GM10248 (cell line): ENCODE results near the gene THRAP3.
A peak's percentile ranks its signal among the peaks of the same experiment; 100 is the strongest.
"Not testable (repeated sequence)": the region's sequence is repeated elsewhere in the genome, so short reads cannot be mapped to it uniquely, and the experiment has no call there.

Experiments
- CTCF ChIA-PET: fragments of 300-600 bp; sonication (Branson Sonifier 250); formaldehyde crosslinking; extraction: SDS; loops from one replicate; lab custom pipeline; 2021; ENCODE audit warnings: antibody characterized with exemption; lab: Yijun Ruan, JAX
- POLR2A ChIA-PET: fragments of 350-650 bp; sonication (Branson Sonifier 250); formaldehyde crosslinking; extraction: SDS; loops from one replicate; lab custom pipeline; 2020; ENCODE audit warnings: antibody characterized with exemption; lab: Yijun Ruan, JAX
- DNase-seq: peaks from one replicate; pipeline ENCODE4 v3.0.0; 2012; ENCODE audit errors: extremely low spot score
- CTCF ChIP-seq: IDR thresholded peaks from 2 replicates; pipeline ENCODE4 v1.5.1; 2012; ENCODE audit warnings: mild to moderate bottlenecking, low read depth; ENCODE audit errors: extremely low read depth, missing control alignments, control extremely low read depth

Gene THRAP3

DNA sequence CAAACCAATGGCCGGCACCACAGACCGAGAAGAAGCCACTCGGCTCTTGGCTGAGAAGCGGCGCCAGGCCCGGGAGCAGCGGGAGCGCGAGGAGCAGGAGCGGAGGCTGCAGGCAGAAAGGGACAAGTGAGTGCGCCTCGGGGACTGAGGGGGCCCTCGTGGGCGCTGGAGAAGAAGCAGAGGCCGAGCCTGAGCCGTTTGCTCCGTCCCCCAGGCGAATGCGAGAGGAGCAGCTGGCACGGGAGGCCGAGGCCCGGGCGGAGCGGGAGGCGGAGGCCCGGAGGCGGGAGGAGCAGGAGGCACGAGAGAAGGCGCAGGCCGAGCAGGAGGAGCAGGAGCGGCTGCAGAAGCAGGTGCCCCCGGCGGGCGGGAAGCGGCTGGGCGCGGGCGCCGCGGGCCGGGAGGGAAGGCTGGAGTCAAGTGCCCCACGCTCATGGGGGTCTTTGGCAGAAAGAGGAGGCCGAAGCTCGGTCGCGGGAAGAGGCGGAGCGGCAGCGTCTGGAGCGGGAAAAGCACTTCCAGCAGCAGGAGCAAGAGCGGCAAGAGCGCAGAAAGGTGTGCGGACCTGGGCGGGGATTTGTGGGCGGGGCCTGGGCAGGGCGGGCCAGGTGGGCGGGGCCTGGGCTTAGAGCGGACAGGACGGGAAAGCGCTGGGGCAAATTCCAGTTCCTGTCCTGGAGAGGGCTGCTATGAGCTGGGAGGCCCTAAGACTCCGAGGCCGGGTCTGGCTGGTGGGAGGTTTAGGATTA lies 45.6 kb upstream of the THRAP3 start:
- TF ChIP-seq CTCF, result no peak
- no peak for DNase-seq
- POLR2A ChIA-PET, result interaction anchor here (0.5 kb wide), 2 partner anchors 22 to 1668 kb away, joined by 3 read pairs; no protein-coding TSS in a partner anchor
- CTCF ChIA-PET, result no interaction called here

GRCh38 chr1:36179220-36179600 lies 45.0 kb upstream of the THRAP3 start:
- no peak for TF ChIP-seq CTCF
- DNase-seq, result no peak
- ChIA-PET POLR2A (interaction anchor here (0.5 kb wide), 1 partner anchor 23 kb away, joined by 3 read pairs; no protein-coding TSS in a partner anchor), CTCF (interaction anchor here (0.9 kb wide), 1 partner anchor 107 kb away, joined by 5 read pairs; no protein-coding TSS in a partner anchor)

DNA sequence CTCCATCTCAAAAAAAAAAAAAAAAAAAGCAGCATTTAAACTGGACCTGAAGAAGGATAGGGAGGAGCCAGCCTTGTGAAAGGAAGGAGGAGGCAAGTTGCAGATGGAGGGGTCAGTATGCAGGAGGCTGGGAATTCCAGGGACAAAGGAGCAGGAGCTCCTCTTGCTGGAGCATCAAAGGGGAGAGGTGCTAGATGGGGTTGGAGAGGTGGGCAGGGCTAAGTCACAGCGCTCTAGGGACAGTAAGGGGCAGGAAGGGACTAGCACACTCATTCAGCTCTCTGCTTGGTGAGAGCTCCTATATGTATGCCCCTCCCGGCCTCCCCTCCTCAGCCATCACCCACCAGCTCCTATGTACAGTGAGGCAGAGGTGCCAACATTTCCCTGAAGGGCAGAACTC lies 41.5 kb upstream of the THRAP3 start:
- no peak for DNase-seq
- CTCF ChIA-PET, result interaction anchor here (0.9 to 3.1 kb wide), 9 partner anchors 10 to 103 kb away, joined by 3 to 17 read pairs (median 4); partner anchors contain the start of gene TRAPPC3
- TF ChIP-seq CTCF, result no peak
- POLR2A ChIA-PET, result interaction anchor here (1.3 kb wide), 1 partner anchor 33 kb away, joined by 4 read pairs; the partner anchor contains the start of gene TRAPPC3

GRCh38 chr1:36183309-36183856 lies 40.9 kb upstream of the THRAP3 start:
- DNase-seq, result no peak
- ChIA-PET POLR2A (interaction anchor here (1.3 kb wide), 1 partner anchor 34 kb away, joined by 4 read pairs; the partner anchor contains the start of gene TRAPPC3), CTCF (interaction anchor here (0.9 to 3.1 kb wide), 9 partner anchors 10 to 102 kb away, joined by 3 to 17 read pairs (median 4); partner anchors contain the start of gene TRAPPC3)
- no peak for TF ChIP-seq CTCF

- ChIA-PET CTCF (interaction anchor here (0.7 to 7.2 kb wide), 41 partner anchors 8 to 305 kb away, joined by 3 to 123 read pairs (median 6); partner anchors contain the start of genes AGO1, MAP7D1, TEKT2 and THRAP3), POLR2A (interaction anchor here (0.9 to 1.5 kb wide), 2 partner anchors 27 to 38 kb away, joined by 4 to 5 read pairs; no protein-coding TSS in a partner anchor)
- peak; percentile 94 for TF ChIP-seq CTCF
- peak; percentile 84 for DNase-seq
Measured at GRCh38 chr1:36187800-36188593, 36.2 kb upstream of the THRAP3 start.

DNA sequence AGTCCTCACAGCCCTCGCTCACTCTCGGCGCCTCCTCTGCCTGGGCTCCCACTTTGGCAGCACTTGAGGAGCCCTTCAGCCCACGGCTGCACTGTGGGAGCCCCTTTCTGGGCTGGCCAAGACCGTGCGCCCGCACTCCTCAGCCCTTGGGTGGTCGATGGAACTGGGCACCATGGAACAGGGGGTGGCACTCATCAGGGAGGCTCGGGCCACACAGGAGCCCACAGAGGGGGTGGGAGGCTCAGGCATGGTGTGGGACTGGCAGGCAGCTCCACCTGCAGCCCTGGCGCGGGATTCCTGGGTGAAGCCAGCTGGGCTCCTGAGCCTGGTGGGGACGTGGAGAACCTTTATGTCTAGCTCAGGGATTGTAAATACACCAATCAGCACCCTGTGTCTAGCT lies 27.4 kb upstream of the THRAP3 start:
- POLR2A ChIA-PET, DNase-seq: not testable (repeated sequence)
- CTCF ChIA-PET, result interaction anchor here (1.9 to 3.1 kb wide), 2 partner anchors 9 to 62 kb away, joined by 5 to 17 read pairs; no protein-coding TSS in a partner anchor
